HEK293 (cell line): ENCODE results near the gene METTL1.

ENCODE experiments used
- CTCF ChIA-PET: fragments of 350-600 bp; formaldehyde crosslinking; extraction: SDS; loops from one replicate; lab custom pipeline; 2021; ENCODE audit warnings: antibody characterized with exemption; lab: Yijun Ruan, JAX
- POLR2A ChIA-PET: fragments of 300-600 bp; formaldehyde crosslinking; extraction: SDS; loops from one replicate; lab custom pipeline; 2020; ENCODE audit warnings: antibody characterized with exemption, inconsistent platforms; lab: Yijun Ruan, JAX
- H3K27ac ChIP-seq: fragments of 200-500 bp; sonication (Bioruptor generic); 2 replicates; pipeline ENCODE4 v1.5.1; 2014; ENCODE audit warnings: low read depth, low read length, control low read depth, inconsistent platforms; ENCODE audit errors: extremely low read depth
- H3K36me3 ChIP-seq, 2 experiments: fragments of 200-500 bp in 1 of 2; sonication (Bioruptor generic) in 1 of 2; 1 replicate in 1 of 2; 2 replicates in 1 of 2; pipeline ENCODE4 v1.5.1; 2014 to 2017; ENCODE audit warnings: inconsistent platforms in 2 of 2, low read length in 2 of 2; ENCODE audit not compliant: control insufficient read depth in 2 of 2, insufficient read depth in 1 of 2
- H3K4me1 ChIP-seq: fragments of 200-500 bp; sonication (Bioruptor generic); 2 replicates; pipeline ENCODE4 v1.5.1; 2014; ENCODE audit warnings: mild to moderate bottlenecking, low read length, inconsistent platforms; ENCODE audit not compliant: control insufficient read depth, insufficient read depth
- H3K4me3 ChIP-seq: 2 replicates; pipeline ENCODE4 v1.5.1; 2011; ENCODE audit warnings: low read depth, mild to moderate bottlenecking, control low read depth, low read length, moderate library complexity
- H3K9me3 ChIP-seq: fragments of 200-500 bp; sonication (Bioruptor generic); 2 replicates; pipeline ENCODE4 v1.5.1; 2014; ENCODE audit warnings: low read depth, low read length, inconsistent platforms; ENCODE audit not compliant: control insufficient read depth, insufficient read depth
- FEZF1 ChIP-seq: fragments of 450-650 bp; formaldehyde crosslinking; IDR thresholded peaks from 2 replicates; pipeline ENCODE4 v1.5.1; 2016; ENCODE audit warnings: missing biosample characterization, missing genetic modification characterization
- GLI2 ChIP-seq: fragments of 450-650 bp; formaldehyde crosslinking; IDR thresholded peaks from 2 replicates; pipeline ENCODE4; 2017; ENCODE audit warnings: missing biosample characterization, missing genetic modification characterization, low read depth, borderline replicate concordance
- KLF10 ChIP-seq: fragments of 450-650 bp; IDR thresholded peaks from 2 replicates; pipeline ENCODE4 v1.5.1; 2018; ENCODE audit warnings: missing biosample characterization, mild to moderate bottlenecking, missing genetic modification characterization
- MZF1 ChIP-seq: fragments of 450-650 bp; formaldehyde crosslinking; IDR thresholded peaks from 2 replicates; pipeline ENCODE4 v1.5.1; 2017; ENCODE audit warnings: missing biosample characterization, missing genetic modification characterization, borderline replicate concordance
- RBAK ChIP-seq: fragments of 450-650 bp; formaldehyde crosslinking; IDR thresholded peaks from 2 replicates; pipeline ENCODE4 v1.5.1; 2016; ENCODE audit warnings: missing biosample characterization, missing genetic modification characterization
- SCRT2 ChIP-seq: fragments of 450-650 bp; formaldehyde crosslinking; IDR thresholded peaks from 2 replicates; pipeline ENCODE4 v1.5.1; 2016; ENCODE audit warnings: missing biosample characterization, missing genetic modification characterization
- ZBTB48 ChIP-seq: fragments of 450-650 bp; formaldehyde crosslinking; IDR thresholded peaks from 2 replicates; pipeline ENCODE4 v1.5.1; 2016; ENCODE audit warnings: missing biosample characterization, missing genetic modification characterization
- ZNF138 ChIP-seq: fragments of 450-650 bp; formaldehyde crosslinking; IDR thresholded peaks from 2 replicates; pipeline ENCODE4 v1.5.1; 2016; ENCODE audit warnings: missing biosample characterization, missing genetic modification characterization, borderline replicate concordance
- ZNF146 ChIP-seq: fragments of 450-650 bp; formaldehyde crosslinking; IDR thresholded peaks from 2 replicates; pipeline ENCODE4 v1.5.1; 2016; ENCODE audit warnings: missing biosample characterization, missing genetic modification characterization
- ZNF155 ChIP-seq: fragments of 450-650 bp; formaldehyde crosslinking; IDR thresholded peaks from 2 replicates; pipeline ENCODE4 v1.5.1; 2016; ENCODE audit warnings: missing biosample characterization, missing genetic modification characterization
- ZNF324 ChIP-seq: fragments of 450-650 bp; formaldehyde crosslinking; IDR thresholded peaks from 2 replicates; pipeline ENCODE4 v1.5.1; 2016; ENCODE audit warnings: missing biosample characterization, missing genetic modification characterization
- ZNF341 ChIP-seq: fragments of 450-650 bp; formaldehyde crosslinking; IDR thresholded peaks from 2 replicates; pipeline ENCODE4; 2016; ENCODE audit warnings: low read depth, missing biosample characterization, missing genetic modification characterization
- ZNF366 ChIP-seq: fragments of 450-650 bp; formaldehyde crosslinking; conservative IDR thresholded peaks from 2 replicates; pipeline ENCODE4 v1.5.1; 2016; ENCODE audit warnings: missing biosample characterization, missing genetic modification characterization
- ZNF404 ChIP-seq: fragments of 450-650 bp; formaldehyde crosslinking; IDR thresholded peaks from 2 replicates; pipeline ENCODE4 v1.5.1; 2017; ENCODE audit warnings: missing biosample characterization, missing genetic modification characterization
- ZNF416 ChIP-seq: fragments of 450-650 bp; formaldehyde crosslinking; IDR thresholded peaks from 2 replicates; pipeline ENCODE4 v1.5.1; 2016; ENCODE audit warnings: missing biosample characterization, missing genetic modification characterization
- ZNF514 ChIP-seq: fragments of 450-650 bp; formaldehyde crosslinking; IDR thresholded peaks from 2 replicates; pipeline ENCODE4 v1.5.1; 2016; ENCODE audit warnings: missing biosample characterization, missing genetic modification characterization
- ZNF561 ChIP-seq: fragments of 450-650 bp; IDR thresholded peaks from 2 replicates; pipeline ENCODE4 v1.5.1; 2018; ENCODE audit warnings: missing biosample characterization, missing genetic modification characterization, borderline replicate concordance
- ZNF600 ChIP-seq: fragments of 450-650 bp; formaldehyde crosslinking; IDR thresholded peaks from 2 replicates; pipeline ENCODE4 v1.5.1; 2016; ENCODE audit warnings: missing biosample characterization, missing genetic modification characterization
- ZNF629 ChIP-seq: fragments of 450-650 bp; formaldehyde crosslinking; IDR thresholded peaks from 2 replicates; pipeline ENCODE4 v1.5.1; 2017; ENCODE audit warnings: missing biosample characterization, missing genetic modification characterization
- ZNF639 ChIP-seq: fragments of 450-650 bp; formaldehyde crosslinking; IDR thresholded peaks from 2 replicates; pipeline ENCODE4 v1.5.1; 2016; ENCODE audit warnings: missing biosample characterization, missing genetic modification characterization
- ZNF654 ChIP-seq: fragments of 450-650 bp; formaldehyde crosslinking; IDR thresholded peaks from 2 replicates; pipeline ENCODE4 v1.5.1; 2016; ENCODE audit warnings: low read depth, missing biosample characterization, missing genetic modification characterization
- ZNF660 ChIP-seq: fragments of 450-650 bp; IDR thresholded peaks from 2 replicates; pipeline ENCODE4 v1.5.1; 2018; ENCODE audit warnings: missing biosample characterization, mild to moderate bottlenecking, missing genetic modification characterization
- ZSCAN23 ChIP-seq: fragments of 450-650 bp; formaldehyde crosslinking; IDR thresholded peaks from 2 replicates; pipeline ENCODE4 v1.5.1; 2016; ENCODE audit warnings: missing biosample characterization, missing genetic modification characterization
- TF ChIP-seq, protein P1 (sequence below): fragments of 450-650 bp; formaldehyde crosslinking; IDR thresholded peaks from 2 replicates; pipeline ENCODE4 v1.5.1; 2016; ENCODE audit warnings: missing biosample characterization, missing genetic modification characterization
- TF ChIP-seq, protein P2 (sequence below): fragments of 450-650 bp; formaldehyde crosslinking; IDR thresholded peaks from 2 replicates; pipeline ENCODE4 v1.5.1; 2016; ENCODE audit warnings: missing biosample characterization, missing genetic modification characterization
- TF ChIP-seq, protein P3 (sequence below): fragments of 450-650 bp; IDR thresholded peaks from 2 replicates; pipeline ENCODE4 v1.5.1; 2018; ENCODE audit warnings: missing biosample characterization, mild to moderate bottlenecking, missing genetic modification characterization

Gene METTL1

GRCh38 chr12:57740656-57741412 is 31.1 kb downstream of the METTL1 start:
- ChIA-PET CTCF (interaction anchor here (1.3 to 2.2 kb wide), 3 partner anchors 14 to 158 kb away, joined by 4 to 9 read pairs (median 6); no protein-coding TSS in a partner anchor), POLR2A (no interaction called here)

GRCh38 chr12:57739914-57740538 is 31.9 kb downstream of the METTL1 start:
- Histone ChIP-seq H3K4me3 (no peak overlapping the region), H3K36me3 (no peaks in the 10 kb centered on the region), H3K9me3 (no peaks in the 10 kb centered on the region), H3K27ac (no peak overlapping the region), H3K4me1 (peaks cover 8% of the 10 kb centered on the region; the same call in 1 of the 2 replicates)
- ChIA-PET POLR2A (no interaction called here), CTCF (interaction anchor here (0.6 kb wide), 1 partner anchor 38 kb away, joined by 4 read pairs; no protein-coding TSS in a partner anchor)
- TF ChIP-seq MZF1 (tag by site-specific recombination) (no peak), ZNF341 (no peak), ZNF600 (tag by site-specific recombination) (no peak), ZNF654 (no peak), ZNF639 (tag by site-specific recombination) (no peak), FEZF1 (no peak), KLF10 (tag by site-specific recombination) (no peak), ZNF629 (tag by site-specific recombination) (no peak), ZBTB48 (no peak), RBAK (no peak), ZNF561 (tag by site-specific recombination) (no peak), ZNF146 (tag by site-specific recombination) (no peak), ZNF324 (tag by site-specific recombination) (no peak), SCRT2 (tag by site-specific recombination) (no peak)
- TF ChIP-seq, protein P1, sequence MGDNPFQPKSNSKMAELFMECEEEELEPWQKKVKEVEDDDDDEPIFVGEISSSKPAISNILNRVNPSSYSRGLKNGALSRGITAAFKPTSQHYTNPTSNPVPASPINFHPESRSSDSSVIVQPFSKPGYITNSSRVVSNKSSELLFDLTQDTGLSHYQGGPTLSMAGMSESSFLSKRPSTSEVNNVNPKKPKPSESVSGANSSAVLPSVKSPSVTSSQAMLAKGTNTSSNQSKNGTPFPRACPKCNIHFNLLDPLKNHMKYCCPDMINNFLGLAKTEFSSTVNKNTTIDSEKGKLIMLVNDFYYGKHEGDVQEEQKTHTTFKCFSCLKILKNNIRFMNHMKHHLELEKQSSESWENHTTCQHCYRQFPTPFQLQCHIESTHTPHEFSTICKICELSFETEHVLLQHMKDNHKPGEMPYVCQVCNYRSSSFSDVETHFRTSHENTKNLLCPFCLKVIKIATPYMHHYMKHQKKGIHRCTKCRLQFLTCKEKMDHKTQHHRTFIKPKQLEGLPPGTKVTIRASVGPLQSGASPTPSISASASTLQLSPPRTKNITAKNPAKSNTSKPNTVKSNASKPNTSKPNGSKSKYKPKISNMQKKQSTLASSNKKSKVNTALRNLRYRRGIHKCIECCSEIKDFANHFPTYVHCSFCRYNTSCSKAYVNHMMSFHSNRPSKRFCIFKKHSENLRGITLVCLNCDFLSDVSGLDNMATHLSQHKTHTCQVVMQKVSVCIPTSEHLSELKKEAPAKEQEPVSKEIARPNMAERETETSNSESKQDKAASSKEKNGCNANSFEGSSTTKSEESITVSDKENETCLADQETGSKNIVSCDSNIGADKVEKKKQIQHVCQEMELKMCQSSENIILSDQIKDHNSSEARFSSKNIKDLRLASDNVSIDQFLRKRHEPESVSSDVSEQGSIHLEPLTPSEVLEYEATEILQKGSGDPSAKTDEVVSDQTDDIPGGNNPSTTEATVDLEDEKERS (tag by site-specific recombination) = no peak

More at GRCh38 chr12:57740656-57741412, 31.1 kb downstream of the METTL1 start:
- peaks cover 6% of the 10 kb centered on the region; the same call in 1 of the 2 replicates for H3K4me1 ChIP-seq
- TF ChIP-seq ZNF514 (tag by site-specific recombination) (no peak), GLI2 (tag by site-specific recombination) (no peak), ZNF341 (peak; percentile 13; the same call in 1 of the 2 replicates), ZNF155 (tag by site-specific recombination) (no peak), ZNF600 (tag by site-specific recombination) (peak; percentile 50; the same call in 1 of the 2 replicates), ZNF416 (tag by site-specific recombination) (no peak), ZNF654 (no peak), ZNF660 (no peak), ZSCAN23 (no peak), ZNF404 (tag by site-specific recombination) (no peak), ZNF366 (0 out of 2 replicates have a peak, but pooled peaks have one; percentile 24), ZNF138 (no peak), ZNF146 (tag by site-specific recombination) (no peak)
- TF ChIP-seq, protein P2, sequence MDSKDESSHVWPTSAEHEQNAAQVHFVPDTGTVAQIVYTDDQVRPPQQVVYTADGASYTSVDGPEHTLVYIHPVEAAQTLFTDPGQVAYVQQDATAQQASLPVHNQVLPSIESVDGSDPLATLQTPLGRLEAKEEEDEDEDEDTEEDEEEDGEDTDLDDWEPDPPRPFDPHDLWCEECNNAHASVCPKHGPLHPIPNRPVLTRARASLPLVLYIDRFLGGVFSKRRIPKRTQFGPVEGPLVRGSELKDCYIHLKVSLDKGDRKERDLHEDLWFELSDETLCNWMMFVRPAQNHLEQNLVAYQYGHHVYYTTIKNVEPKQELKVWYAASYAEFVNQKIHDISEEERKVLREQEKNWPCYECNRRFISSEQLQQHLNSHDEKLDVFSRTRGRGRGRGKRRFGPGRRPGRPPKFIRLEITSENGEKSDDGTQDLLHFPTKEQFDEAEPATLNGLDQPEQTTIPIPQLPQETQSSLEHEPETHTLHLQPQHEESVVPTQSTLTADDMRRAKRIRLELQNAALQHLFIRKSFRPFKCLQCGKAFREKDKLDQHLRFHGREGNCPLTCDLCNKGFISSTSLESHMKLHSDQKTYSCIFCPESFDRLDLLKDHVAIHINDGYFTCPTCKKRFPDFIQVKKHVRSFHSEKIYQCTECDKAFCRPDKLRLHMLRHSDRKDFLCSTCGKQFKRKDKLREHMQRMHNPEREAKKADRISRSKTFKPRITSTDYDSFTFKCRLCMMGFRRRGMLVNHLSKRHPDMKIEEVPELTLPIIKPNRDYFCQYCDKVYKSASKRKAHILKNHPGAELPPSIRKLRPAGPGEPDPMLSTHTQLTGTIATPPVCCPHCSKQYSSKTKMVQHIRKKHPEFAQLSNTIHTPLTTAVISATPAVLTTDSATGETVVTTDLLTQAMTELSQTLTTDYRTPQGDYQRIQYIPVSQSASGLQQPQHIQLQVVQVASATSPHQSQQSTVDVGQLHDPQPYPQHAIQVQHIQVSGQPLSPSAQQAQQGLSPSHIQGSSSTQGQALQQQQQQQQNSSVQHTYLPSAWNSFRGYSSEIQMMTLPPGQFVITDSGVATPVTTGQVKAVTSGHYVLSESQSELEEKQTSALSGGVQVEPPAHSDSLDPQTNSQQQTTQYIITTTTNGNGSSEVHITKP = 0 out of 2 replicates have a peak, but pooled peaks have one; percentile 41
- TF ChIP-seq, protein P3, sequence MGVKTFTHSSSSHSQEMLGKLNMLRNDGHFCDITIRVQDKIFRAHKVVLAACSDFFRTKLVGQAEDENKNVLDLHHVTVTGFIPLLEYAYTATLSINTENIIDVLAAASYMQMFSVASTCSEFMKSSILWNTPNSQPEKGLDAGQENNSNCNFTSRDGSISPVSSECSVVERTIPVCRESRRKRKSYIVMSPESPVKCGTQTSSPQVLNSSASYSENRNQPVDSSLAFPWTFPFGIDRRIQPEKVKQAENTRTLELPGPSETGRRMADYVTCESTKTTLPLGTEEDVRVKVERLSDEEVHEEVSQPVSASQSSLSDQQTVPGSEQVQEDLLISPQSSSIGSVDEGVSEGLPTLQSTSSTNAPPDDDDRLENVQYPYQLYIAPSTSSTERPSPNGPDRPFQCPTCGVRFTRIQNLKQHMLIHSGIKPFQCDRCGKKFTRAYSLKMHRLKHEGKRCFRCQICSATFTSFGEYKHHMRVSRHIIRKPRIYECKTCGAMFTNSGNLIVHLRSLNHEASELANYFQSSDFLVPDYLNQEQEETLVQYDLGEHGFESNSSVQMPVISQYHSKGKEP (tag by site-specific recombination) = no peak
- peaks cover 0 to under 1% of the 10 kb centered on the region in 2 experiments; a peak in 1 of 3 replicates for H3K36me3 ChIP-seq
- no peak overlapping the region for H3K4me3 ChIP-seq
- no peaks in the 10 kb centered on the region for H3K9me3 ChIP-seq
- H3K27ac ChIP-seq = no peak overlapping the region
